Activated CD4-positive, alpha-beta T cell treated with anti-CD3 and anti-CD28 coated beads, Interleukin-2, amount 50 U/mL, for 24 hours (primary cell): ENCODE results near the gene IRX4.

ENCODE experiments used
- DNase-seq, 2 donors: peaks; one replicate each; pipeline ENCODE4 v3.0.0-alpha.2; 2020; ENCODE audit warnings: low read depth in 1 of 2, low spot score in 1 of 2

IRX4 gene

GRCh38 chr5:1914471-1914870, 31.7 kb upstream of the IRX4 start:
- DNase-seq: no peak

DNA sequence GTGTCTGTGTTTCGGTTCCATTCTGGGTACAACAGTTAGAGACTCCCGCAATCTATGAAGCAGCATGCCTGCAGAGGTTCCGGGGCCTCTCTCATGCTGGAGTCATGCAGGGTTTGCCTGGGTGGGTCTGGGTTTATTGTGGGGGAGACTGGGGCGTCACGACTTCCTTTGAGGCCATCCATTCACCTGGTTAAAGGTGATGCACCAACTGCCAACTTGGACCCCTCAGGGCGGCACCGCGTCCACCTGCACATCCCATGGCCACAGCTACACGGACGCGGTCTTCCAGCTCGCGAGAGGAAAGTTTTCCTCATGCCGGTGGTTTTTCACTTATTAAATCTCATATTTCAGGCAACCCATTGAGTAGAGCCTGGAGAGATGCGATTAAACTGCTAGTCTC, 30.9 kb upstream of the IRX4 start:
- DNase-seq: no peak

DNA sequence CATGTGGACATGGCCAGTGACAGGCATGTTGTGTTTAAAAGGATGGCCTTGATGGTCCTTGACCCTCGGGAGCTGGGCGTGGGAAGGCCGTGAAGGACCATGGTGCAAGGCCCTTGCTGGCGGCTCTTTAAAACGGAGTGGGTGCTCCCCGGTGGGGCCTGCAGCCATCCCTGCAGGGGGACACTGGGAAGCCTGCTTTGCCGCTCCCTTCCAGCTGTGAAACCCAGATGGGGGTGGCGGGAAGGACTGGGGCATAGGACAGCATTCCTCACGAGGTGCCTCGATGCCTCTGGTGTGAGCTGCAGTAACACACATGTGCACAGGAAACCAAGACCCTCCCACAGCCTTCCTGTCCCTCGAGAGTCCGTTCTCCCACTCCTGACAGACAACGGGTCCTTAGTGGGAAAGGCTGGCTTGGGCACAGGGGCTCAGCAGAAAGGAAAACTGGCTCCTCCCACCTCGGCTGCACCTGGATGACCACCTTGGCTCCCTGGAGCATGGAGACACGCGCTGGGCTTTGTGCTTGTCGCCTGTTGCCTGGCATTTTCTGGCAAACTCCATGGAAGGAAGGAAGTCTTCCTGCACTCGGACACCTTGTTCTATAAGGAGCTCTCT, 30.3 kb upstream of the IRX4 start:
- DNase-seq: no peak

DNA sequence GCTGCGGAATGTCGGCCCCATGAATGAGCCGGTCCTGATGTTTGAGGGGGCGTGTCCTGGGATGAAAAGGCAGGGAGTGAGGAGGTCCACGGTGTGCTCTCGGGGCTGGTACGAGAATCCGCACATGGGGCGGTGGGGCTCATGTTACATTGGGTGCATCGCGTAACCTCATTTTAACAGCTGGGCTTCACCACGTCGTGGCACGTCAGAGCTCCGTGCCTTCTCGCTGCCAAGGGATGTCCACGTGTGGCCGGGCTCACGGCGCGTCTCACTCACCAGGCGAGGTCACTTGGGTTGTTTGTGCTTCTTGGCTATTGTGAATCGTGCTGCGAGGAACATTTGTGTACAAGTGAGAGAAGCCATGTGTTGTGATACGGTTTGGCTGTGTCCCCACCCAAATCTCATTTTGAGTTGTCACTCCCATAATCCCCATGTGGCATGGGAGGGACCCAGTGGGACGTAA, 29.1 kb upstream of the IRX4 start:
- DNase-seq: no peak

GRCh38 chr5:1910861-1911772, 28.4 kb upstream of the IRX4 start:
- DNase-seq: no peak

DNA sequence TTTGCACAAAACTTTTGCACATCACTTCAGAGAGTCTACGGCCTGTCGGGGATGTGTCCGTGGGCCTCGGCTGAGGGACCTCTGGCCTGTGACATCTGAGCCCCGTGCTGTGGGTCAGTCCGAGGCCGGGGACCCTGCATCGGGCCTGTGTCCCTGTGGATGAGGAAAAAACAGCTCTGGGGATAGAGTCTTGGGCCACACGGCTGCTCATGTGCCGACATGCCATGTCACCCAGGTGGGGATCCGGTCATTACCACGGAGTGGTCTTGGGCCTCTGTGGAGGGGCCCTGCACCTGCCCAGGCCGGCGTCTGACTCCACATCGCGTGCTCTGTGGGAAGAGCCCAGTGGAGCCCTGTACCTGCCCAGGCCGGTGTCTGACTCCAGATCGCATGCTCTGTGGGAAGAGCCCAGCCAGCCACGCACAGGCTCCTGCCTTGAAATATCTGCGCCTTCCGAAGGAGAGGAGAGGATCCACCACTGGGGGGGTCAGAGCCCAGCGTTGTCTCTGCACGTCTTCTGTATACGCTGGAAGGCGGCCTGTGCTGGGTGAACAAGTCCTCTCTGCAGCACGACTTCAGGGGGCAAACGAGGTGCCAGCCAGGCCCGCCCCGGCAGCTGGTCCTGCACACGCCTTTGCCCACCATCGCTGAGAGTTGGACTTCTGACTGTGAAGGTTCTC, 27.5 kb upstream of the IRX4 start:
- no peak for DNase-seq

- no peak for DNase-seq
These were observed 26.7 kb upstream of the IRX4 start for GRCh38 chr5:1909346-1909985.

DNA sequence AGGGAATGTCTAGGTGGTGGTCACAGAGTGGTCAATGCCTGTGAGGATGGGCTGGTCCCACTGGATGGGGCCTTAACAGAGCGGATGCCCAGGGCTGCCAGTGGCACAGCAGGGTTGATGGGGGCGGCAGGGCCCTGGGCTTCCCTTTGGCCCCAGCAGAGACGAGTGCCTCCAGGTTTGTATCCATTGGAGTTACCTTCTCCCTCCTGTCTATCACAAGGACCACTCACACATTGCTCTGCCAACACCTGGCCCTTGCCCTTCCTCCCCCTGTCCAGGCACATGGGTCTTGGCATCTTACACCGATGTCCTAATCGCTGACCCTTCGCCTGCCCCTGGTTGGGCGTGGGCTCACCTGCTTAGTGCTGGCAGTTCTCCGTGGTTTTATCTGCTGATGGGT, 26.2 kb upstream of the IRX4 start:
- no peak for DNase-seq

DNA sequence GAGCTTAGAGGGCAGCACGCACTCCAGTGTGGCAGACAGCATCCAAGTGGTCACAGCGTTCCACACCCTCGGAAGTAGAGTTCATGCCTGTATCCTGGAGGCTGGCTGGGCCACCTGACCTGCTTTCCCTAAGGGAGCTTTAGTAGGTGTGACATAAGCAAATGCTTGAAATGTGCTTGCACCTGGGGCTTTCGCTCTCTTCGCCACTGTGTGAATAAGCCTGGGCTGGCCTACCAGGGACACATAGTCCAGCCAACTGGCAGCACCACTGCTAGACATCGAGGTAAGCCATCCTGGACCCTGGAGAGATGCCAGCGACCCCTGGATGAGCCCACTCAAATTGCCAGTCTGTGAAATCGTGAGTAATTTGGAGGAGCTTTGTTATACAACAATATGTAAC, 24.9 kb upstream of the IRX4 start:
- DNase-seq: no peak

DNA sequence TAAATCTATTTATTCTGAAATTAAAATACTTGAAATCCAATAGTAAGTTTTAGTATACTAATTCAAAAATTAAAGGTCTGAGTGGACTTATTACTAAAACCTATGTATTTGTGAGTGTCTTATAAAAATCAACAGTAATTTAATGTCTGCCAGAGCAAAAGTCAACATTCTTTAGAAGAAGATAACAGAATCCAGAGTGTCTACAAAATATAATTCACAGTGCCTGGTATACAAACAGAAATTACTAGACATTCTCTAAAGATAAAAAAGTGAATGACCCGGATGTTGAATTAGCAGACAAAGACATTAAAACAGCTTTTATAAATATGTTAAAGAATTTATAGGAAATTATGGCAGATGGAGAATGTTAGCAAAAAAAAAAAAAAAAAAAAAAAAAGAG, 22.4 kb upstream of the IRX4 start:
- no peak for DNase-seq

- no peak for DNase-seq
These were observed 19.3 kb upstream of the IRX4 start for GRCh38 chr5:1901983-1902382.

DNA sequence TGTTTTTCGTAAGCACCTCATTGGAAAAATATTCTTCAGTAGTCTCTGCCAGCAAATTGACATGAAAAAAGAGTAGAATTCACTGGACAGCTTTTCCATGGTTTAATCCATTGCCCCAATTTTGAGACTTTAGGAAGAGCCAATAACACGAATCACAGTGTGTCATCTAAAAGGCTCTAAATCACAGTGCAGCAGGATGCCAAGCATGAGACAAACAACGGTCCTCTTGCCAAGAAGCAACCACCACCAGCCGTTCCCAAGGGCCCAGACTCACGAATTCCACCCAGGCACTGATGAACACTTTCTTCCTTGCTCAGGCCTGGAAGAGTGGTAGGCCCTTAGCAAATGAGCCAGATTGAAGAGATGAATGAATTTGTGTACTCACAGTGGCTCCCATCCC, 18.3 kb upstream of the IRX4 start:
- DNase-seq: no peak

- DNase-seq: no peak
These were observed 16.5 kb upstream of the IRX4 start for GRCh38 chr5:1899201-1899600.

GRCh38 chr5:1897816-1898450, 15.2 kb upstream of the IRX4 start:
- no peak for DNase-seq

DNA sequence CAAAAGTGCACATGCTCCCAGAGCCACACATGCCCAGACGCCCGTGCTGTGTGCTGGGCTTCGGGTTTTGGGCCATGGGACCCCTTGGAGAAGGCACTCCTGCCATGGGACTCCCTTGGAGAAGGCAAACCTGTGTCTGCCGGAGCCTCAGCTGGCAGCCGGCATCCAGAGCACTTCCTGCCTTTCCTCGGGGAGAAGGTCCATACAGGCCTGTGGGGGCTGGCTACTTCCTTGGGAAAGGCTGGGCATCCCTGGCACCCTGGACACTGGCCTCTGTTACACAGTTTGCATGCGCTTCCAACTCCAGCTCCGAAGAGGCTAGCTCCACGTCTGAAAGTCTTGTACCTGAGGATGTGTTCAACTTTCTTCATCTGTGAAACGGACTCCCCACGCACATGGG, 14.7 kb upstream of the IRX4 start:
- no peak for DNase-seq

DNA sequence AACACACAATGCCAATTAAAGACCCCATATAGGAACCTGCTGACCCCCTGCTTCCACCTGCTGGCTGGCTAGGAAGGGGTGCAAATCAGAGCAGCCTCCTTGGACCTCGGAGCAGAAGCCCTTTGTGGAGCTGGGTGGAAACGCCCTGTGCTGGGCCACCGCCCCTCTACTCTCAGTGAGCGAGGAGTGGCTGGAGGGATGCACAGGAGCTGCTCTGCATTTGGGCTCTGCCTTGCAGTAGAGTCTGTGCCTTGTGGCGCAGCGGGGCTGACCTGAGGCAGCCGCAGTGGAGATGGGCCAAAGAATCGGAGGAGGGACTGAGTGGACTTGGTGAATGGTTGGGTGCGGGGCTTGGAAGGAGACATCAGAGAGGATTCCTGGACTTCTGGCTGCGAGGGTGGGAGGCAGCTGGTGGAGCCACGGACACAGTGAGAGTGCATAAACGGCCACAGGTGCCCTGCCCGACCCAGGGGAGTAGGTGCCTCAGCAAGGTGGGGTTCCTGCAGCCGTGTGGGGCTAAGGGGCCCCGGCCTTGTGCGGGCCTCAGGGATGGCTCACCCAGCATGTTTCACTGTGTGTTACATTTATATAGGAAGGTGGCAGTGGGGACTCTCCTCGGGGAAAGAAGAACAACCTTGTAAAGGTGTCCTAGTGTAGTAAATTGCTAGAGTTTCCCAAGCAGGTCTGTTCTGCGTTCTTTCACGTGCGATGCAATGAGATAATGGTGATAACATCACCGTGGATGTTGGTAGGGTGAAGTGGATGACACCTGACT, 14.1 kb upstream of the IRX4 start:
- DNase-seq: no peak

DNA sequence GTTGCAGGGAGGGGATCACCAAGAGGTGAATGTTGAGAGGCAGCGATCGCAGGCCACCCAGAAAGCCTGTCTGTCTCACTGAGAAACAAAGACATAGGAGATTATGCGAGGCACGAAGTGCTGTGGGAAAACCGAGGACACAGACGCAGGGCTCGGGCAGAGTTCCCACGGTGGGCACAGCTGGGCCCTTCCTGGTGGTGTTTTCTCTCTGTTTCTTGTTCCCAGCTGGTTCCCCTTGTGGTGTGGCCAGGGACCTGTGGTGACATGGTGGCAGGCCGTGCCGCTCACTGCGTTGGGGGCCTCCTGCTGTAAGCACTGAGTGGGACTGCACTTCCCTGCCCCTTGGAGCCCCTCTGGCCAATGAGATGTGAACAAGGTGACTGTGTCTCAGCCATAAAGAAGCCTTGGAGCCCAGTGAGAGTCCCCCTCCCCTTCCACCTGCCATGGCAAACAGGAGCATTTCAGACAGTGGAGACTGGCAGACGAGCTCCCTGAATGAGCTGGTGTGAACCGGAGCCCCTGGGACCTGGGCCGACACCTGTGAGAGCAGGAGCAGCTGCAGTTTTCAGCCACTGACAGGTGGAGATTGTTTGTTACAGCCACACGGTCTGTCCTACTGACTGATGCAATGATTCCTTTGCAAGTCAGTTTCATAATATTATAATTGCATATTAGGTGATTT, 13.2 kb upstream of the IRX4 start:
- no peak for DNase-seq

GRCh38 chr5:1894243-1894642, 11.5 kb upstream of the IRX4 start:
- no peak for DNase-seq

DNA sequence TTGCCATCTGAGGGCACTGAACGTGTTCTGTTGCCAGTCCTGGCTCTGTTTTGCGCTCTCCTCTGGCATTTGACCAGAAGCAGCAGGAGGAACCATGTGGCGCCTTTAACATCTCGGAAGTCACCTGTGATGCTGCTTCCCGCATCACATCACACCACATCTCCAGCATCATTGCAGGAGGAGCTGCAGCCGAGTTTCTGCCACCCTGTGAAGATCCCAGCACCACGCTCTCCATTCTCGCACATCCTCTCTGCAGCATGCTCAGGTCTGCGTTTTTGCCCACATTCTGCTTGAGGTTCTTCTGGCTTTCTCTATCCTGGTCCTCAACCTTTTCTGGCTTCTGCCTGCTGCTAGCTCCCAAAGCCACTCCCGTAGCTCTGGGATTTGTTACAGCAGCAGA, 11.0 kb upstream of the IRX4 start:
- no peak for DNase-seq
